Uterus (tissue), 2 donors: ENCODE measurements around the gene IPO4.

ENCODE experiments used
- POLR2A ChIP-seq, 2 donors: fragments of 450-650 bp; IDR thresholded peaks; one replicate each; pipeline ENCODE4 v1.6.1; 2016; ENCODE audit warnings: antibody characterized with exemption in 2 of 2, mild to moderate bottlenecking in 1 of 2, moderate library complexity in 1 of 2
- TF ChIP-seq, protein P1 (sequence below), 4 experiments: fragments of 200-600 bp in 2 of 4; fragments of 450-650 bp in 2 of 4; sonication (generic) in 2 of 4; IDR thresholded peaks; one replicate each; pipeline ENCODE4 v1.5.1; 2016 to 2019; ENCODE audit warnings: antibody characterized with exemption in 4 of 4, mild to moderate bottlenecking in 2 of 4, moderate library complexity in 1 of 4

DNA sequence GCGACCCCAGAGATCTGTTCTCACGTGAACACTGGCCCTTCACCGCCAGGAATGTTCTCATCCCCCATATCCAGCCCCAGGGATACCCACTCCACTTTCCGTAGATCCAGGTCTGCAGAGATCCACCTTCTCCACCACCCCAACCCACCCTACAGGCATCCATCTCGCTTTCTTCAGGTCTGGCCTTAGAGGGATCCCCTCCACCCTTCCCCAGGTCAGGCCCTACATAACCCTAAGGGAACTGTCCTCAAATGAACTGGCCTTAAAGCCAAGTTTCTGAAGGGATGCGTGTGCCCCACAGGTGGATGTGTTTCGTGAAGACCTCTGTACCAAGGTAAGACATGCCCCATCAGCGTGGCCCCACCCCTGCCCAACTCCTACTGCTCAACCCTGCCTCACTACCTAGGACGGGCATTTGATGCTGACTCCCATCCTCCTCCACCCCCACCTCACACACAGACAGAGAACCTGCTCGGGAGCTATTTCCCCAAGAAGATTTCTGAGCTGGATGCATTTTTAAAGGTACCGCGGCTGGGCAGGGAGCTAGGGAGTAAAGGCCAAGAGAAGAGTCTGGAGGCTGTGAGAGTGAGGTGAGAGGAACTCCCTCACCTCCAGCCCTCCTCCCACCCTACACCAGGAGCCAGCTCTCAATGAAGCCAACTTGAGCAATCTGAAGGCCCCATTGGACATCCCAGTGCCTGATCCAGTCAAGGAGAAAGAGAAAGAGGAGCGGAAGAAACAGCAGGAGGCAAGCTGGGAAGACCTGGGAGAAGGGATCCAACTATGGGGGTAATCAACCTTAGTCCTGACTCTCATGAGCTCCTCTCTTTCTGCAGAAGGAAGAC lies 51.7 kb downstream of the IPO4 start:
- TF ChIP-seq POLR2A (IDR thresholded peaks at IDR 0.05) = no peak
- TF ChIP-seq, protein P1, sequence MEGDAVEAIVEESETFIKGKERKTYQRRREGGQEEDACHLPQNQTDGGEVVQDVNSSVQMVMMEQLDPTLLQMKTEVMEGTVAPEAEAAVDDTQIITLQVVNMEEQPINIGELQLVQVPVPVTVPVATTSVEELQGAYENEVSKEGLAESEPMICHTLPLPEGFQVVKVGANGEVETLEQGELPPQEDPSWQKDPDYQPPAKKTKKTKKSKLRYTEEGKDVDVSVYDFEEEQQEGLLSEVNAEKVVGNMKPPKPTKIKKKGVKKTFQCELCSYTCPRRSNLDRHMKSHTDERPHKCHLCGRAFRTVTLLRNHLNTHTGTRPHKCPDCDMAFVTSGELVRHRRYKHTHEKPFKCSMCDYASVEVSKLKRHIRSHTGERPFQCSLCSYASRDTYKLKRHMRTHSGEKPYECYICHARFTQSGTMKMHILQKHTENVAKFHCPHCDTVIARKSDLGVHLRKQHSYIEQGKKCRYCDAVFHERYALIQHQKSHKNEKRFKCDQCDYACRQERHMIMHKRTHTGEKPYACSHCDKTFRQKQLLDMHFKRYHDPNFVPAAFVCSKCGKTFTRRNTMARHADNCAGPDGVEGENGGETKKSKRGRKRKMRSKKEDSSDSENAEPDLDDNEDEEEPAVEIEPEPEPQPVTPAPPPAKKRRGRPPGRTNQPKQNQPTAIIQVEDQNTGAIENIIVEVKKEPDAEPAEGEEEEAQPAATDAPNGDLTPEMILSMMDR (IDR thresholded peaks at IDR 0.05) = no peak
